Kidney epithelial cell (primary cell): ENCODE results near the gene ZNF532. TPM values are rescaled to one million over a fixed set of nuclear protein-coding genes. Genes with fewer than 3 reads are reported as not detected.
"Not testable (repeated sequence)": the region's sequence is repeated elsewhere in the genome, so short reads cannot be mapped to it uniquely, and the experiment has no call there.

ENCODE experiments used
- DNase-seq: peaks from one replicate; pipeline ENCODE4 v3.0.0-alpha.2; 2010; ENCODE audit warnings: low read depth
- H3K27me3 ChIP-seq: 2 replicates; pipeline ENCODE4 v1.6.0; 2011; ENCODE audit warnings: low read length; ENCODE audit not compliant: control insufficient read depth, insufficient read depth
- H3K36me3 ChIP-seq: 2 replicates; pipeline ENCODE4 v1.5.1; 2011; ENCODE audit warnings: low read length; ENCODE audit not compliant: control insufficient read depth, insufficient read depth
- H3K4me3 ChIP-seq: 2 replicates; pipeline ENCODE4 v1.5.1; 2011; ENCODE audit warnings: low read depth, mild to moderate bottlenecking, control low read depth, low read length
- CTCF ChIP-seq: IDR thresholded peaks from 2 replicates; pipeline ENCODE4 v1.5.1; 2011; ENCODE audit warnings: mild to moderate bottlenecking, moderate library complexity, low read length, control low read depth, inconsistent platforms; ENCODE audit not compliant: insufficient read depth, poor library complexity, severe bottlenecking
- total RNA-seq: library from RNA; depleted of rRNA; stranded (reverse); fragments of >200 nt; gene quantifications from 2 replicates; pipeline ENCODE4 v1.2.3, GENCODE V29; 2015

The ZNF532 gene
- total RNA-seq, 1 donor from 2014 or later: 89.5 TPM

GRCh38 chr18:58827428-58827827 is 37.2 kb upstream of the ZNF532 start:
- no peak for DNase-seq
- TF ChIP-seq CTCF: no peak
- H3K36me3 ChIP-seq: no peaks in the 10 kb centered on the region
- H3K4me3 ChIP-seq: no peak overlapping the region
- H3K27me3 ChIP-seq: no peaks in the 10 kb centered on the region

DNA sequence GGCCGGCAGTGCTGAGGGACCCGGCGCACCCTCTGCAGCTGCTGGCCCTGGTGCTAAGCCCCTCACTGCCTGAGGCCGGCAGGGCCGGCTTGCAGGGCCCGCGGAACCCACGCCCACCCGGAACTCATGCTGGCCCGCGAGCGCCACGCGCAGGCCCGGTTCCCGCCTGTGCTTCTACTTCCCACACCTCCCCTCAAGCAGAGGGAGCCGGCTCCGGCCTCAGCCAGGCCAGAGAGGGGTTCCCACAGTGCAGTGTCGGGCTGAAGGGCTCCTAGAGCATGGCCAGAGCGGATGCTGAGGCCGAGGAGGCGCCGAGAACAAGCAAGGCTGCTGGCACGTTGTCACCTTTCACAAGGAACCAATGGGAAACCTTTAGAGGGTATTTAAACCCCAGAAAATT is 36.8 kb upstream of the ZNF532 start:
- H3K36me3 ChIP-seq: no peaks in the 10 kb centered on the region
- no peaks in the 10 kb centered on the region for H3K27me3 ChIP-seq
- no peak for DNase-seq
- H3K4me3 ChIP-seq: no peak overlapping the region
- TF ChIP-seq CTCF: no peak

DNA sequence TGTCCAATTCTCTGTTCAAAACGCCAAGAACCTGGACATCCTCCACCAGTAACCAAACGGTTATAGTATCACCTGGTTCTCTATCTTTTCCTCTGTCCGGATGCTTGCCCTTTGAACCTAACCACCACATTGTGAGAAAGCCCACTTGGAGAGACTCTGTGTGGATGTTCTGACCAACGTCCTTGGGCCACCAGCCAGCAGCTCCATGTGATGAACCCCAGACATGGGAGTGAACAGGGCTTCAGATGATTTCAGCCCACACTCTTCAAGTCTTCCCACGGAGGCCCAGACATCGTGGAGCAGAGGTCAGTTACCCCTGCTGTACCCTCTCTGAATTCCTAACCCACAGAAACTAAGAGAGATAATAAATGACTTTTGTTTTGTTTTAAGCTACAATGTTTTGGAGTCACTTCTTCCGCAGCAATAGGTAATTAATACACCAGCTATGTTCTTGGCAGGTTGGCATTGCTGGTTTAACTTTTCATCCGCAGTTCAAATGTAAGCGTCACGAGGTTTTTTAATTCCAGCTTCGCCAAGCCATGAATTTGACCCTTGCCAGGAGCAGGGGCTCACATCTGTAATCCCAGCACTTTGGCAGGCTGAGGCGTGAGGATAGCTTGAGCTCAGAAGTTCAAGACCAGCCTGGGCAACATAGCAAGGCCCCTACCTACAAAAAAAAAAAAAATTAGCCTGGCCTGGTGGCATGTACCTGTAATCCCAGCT is 36.1 kb upstream of the ZNF532 start:
- Histone ChIP-seq H3K27me3 (no peaks in the 10 kb centered on the region), H3K4me3 (no peak overlapping the region), H3K36me3 (no peaks in the 10 kb centered on the region)
- no peak for TF ChIP-seq CTCF
- DNase-seq: no peak

DNA sequence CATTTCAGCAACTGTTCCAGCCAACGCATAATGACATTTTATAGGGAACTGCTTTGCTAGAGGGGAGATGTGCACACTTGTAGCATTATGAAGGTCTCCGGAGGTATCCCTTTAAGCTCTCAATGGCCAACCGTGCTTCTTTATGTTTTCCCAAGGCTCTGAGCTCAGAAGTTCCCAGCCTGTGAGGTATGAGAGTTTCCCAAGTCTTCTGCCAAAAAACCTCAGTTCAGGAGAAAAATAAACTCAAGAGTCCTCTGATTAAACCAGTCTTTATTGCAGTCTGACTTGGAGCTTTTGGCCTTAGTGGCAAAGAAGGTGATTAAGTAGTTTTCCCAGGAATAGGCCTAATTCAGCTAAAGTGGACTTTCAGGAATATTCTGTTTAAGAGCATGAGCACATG is 35.4 kb upstream of the ZNF532 start:
- DNase-seq: no peak
- TF ChIP-seq CTCF: no peak
- Histone ChIP-seq H3K36me3 (no peaks in the 10 kb centered on the region), H3K27me3 (no peaks in the 10 kb centered on the region), H3K4me3 (no peak overlapping the region)

DNA sequence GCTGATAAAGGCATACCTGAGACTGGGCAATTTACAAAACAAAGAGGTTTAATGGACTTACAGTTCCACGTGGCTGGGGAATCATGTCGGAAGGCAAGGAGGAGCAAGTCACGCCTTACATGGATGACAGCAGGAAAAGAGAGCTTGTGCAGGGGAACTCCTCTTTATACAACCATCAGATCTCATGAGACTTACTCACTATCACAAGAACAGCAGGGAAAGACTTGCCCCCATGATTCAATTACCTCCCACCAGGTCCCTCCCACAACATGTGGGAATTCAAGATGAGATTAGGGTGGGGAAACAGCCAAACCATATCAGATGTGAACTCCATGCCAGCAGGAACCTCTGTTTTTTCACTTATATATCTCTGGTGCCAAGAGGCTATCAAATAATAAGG is 34.8 kb upstream of the ZNF532 start:
- H3K36me3 ChIP-seq, H3K27me3 ChIP-seq, DNase-seq, H3K4me3 ChIP-seq: not testable (repeated sequence)

DNA sequence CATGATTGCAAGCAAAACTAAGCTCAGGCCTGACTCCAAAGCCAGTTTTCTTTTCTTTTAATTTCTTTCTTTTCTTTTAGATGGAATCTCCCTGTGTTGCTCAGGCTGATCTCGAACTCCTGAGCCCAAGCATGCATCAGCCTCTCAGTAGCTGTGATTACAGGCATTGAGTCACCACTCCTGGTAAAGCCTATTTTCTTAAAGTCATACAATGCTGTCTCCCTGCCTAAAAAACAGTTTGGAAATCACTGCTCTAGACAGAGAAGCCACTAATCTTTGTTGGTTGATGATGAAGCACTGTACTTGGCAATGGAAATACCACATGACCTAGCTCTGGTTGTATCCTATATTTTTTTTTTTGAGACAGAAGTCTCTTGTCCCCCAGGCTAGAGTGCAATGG is 33.1 kb upstream of the ZNF532 start:
- no peaks in the 10 kb centered on the region for H3K27me3 ChIP-seq
- no peak overlapping the region for H3K4me3 ChIP-seq
- no peak for TF ChIP-seq CTCF
- no peak for DNase-seq
- no peaks in the 10 kb centered on the region for H3K36me3 ChIP-seq
